ENCODE results near the gene TROAP.
A peak's percentile ranks its signal among the peaks of the same experiment; 100 is the strongest.
"Not testable (repeated sequence)": the region's sequence is repeated elsewhere in the genome, so short reads cannot be mapped to it uniquely, and the experiment has no call there.

Gene TROAP, protein sequence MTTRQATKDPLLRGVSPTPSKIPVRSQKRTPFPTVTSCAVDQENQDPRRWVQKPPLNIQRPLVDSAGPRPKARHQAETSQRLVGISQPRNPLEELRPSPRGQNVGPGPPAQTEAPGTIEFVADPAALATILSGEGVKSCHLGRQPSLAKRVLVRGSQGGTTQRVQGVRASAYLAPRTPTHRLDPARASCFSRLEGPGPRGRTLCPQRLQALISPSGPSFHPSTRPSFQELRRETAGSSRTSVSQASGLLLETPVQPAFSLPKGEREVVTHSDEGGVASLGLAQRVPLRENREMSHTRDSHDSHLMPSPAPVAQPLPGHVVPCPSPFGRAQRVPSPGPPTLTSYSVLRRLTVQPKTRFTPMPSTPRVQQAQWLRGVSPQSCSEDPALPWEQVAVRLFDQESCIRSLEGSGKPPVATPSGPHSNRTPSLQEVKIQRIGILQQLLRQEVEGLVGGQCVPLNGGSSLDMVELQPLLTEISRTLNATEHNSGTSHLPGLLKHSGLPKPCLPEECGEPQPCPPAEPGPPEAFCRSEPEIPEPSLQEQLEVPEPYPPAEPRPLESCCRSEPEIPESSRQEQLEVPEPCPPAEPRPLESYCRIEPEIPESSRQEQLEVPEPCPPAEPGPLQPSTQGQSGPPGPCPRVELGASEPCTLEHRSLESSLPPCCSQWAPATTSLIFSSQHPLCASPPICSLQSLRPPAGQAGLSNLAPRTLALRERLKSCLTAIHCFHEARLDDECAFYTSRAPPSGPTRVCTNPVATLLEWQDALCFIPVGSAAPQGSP

DNA sequence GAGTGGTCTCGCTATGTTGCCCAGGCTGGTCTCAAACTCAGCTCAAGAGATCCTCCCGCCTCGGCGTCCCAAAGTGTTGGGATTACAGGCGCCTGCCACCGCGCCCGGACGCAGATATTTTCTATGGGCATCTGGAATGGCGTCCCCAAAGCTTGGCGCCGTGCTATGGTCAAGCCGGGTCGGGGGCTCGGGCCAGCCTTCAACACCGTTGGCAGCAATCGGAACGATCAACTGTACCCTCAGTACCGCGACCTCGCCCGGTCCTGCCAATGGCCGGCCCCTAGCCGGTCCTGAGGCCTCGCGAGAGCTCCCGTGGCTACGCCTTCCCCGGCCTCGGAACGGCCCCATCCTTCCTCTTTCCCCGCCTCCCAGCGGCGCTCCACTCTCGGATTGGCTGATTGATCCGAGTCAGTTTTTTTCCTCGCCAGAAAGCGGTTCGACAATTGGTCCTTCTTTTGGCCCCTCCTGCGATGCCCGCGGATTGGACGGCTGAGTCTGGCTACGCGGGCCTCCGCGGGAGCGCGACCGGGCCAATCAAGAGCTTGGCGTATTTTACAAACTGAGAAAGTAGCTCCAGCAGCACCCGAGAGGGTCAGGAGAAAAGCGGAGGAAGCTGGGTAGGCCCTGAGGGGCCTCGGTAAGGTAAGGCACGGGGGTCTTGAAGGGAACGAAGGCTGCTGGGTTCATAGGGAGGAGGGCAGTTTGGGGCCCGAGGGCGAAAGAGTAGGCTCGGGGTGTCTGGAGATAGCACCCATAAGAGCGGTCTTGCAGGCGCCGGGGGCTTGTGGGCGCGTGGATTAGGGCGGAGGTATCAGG is at the start of gene TROAP:
Gene TROAP, plus strand, starts transcription at position 548 of the 816 bp plus-strand sequence. CDS start 354 bp downstream, outside the sequence.
- peak; percentile 96 for DNase-seq

DNA sequence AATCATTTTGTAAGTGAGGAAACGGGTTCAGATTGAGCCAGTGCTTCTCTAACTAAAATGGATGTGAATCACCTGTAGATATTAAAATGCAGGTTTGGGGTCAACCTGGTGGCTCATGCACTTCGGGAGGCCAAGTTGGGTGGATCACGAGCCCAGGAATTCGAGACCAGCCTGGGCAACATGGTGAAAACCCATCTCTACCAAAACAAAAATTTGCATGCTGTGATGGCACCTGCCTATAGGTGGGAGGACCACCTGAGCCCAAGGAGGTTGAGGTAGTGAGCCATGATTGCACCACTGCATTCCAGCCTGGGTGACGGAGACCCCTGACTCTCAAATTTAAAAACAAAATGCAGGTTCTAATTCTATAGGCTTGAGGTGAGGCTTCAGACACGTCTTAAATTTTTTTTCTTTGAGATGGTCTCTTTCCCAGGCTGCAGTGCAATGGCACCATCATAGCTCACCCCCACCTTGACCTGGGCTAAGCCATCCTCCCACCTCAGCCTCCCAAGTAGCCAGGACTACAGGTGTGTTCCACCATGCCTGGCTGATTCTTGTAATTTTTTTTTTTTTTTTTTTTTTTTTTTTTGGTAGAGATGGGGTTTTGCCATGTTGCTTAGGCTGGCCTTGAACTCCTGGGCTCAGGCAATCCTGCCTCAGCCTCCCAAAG is 49.2 kb upstream of the TROAP start:
- DNase-seq, result no peak

DNA sequence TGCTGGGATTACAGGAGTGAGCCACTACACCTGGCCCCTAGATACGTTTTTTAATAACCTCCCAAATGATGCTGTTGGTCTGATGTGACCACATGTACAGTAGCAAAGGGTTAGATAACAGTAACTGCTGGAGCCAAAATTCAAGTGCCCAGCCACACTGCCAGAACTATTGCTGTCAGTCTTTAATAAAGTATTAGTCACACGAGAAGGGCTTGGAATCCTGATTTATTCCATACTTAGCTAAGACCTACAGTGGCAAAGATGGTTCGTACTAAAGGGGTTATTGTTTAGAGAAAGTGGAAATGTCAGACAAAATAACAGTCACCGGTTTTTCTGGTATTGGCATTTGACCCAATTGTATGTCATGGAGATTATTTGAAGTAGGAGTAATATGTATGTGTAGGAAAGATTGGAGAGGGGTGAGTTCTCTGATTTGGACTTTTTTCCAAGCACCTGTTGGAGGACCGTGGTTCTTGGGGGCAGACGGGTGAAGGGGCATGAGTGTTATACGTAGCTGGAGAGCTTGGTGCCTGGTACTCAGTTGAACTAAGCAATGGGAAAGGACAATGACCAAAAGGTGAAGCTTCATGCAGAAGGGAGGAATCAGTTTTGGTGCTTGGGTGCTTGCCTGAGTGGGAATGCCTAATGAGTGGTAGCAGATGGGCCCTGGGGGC is 48.5 kb upstream of the TROAP start:
- no peak for DNase-seq

DNA sequence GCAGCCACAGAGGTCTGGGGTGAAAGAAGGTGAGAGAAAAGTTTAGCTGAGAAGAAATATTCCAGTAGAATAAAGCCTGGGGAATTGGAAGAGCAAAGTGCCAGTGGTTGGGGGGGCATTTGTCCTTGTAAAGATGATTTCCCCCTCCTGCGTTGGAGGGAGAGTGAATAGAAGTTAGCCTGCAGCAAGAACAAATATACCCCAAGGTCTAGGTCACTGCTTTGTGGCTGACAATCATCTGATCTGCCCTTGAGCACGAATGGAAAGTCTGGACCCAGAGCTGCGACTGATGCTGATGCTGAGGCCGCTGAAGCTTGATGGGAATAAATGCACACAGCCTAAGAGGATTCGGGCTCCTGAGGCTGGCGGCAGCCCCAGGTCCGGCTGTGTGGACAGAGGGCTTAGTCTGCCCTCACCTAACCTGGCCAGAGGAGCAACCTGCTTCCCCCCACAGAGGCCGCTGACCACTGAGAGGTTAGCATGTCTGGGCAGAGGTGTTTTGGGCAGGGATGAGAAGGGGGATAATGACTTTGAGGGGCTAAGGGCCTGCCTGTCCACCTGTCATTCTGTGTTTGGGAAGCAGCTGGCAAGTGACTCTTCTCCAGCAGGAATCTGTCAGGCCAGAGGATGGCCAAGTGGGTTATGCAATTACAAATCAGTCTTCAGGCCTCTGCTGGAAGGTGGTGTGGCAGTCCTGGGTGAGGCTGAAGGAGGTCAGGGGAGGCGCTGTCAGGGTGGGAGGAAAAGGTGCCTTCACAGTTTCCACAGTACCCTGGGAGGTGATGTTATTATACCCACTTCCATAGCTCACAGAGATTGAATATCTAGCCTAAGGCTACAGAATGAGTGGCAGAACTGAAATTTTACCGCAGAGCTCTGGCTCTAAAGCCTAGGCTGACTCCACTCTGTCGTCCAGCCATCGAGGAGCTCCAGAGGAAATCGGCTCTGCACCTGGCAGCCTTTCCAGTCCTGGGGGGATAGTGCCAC is 46.5 kb upstream of the TROAP start:
- no peak for DNase-seq

DNA sequence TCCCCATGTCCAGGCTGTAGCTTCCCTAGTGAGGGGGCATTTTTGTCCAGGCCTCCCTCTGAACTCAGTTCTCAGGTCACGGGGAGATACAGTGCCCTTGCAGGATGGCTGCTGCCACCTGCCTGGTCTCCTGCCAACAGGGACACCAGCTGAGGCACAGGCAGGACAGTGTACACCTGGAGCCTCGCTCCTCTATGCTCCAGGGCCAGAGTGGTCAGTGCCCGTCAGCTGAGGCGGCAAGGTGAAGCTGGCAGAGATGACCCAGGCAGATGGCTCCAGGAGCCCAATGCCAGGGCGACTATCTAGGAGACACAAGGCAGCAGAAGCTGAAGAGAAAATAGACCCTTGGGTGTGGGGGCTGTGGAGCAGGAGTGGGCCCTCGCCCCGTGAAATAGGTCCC is 45.6 kb upstream of the TROAP start:
- no peak for DNase-seq

DNA sequence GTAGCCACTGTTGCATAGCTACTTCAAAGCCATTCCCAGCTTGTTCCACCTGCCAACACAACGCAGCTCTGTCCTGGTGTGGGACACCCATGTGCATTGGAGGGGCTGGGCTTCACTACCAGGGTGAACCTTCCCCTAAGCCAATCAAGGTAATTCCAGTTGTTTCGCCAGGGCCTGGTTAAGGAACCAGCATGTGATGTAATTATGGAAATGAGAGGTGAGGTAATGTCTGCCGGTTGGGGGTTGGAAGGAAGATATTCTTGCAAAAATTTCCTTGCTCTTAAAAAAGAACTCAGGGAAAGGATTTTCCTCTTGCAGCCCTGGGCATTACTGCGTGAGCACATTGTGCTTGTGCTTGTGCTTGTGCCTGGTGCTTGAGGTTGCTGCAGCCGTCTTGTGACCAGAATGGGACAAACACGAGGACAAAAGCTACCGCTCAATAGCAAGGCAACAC is 43.3 kb upstream of the TROAP start:
- DNase-seq, result no peak

DNA sequence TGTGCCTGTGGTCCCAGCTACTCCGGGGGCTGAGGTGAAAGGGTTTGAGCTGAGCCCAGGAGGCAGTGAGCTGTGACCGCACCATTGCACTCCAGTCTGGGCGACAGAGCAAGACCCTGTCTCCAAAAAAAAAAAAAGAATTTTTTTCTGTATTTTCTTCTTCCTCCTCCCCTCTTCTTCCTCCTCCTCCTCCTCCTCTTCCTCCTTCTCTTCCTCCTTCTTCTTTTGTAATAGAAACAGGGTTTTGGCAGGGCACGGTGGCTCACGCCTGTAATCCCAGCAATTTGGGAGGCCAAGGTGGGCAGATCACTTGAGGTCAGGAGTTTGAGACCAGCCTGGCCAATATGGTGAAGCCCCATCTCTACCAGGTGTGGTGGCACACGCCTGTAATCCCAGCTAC is 42.5 kb upstream of the TROAP start:
- DNase-seq, result not testable (repeated sequence)

DNA sequence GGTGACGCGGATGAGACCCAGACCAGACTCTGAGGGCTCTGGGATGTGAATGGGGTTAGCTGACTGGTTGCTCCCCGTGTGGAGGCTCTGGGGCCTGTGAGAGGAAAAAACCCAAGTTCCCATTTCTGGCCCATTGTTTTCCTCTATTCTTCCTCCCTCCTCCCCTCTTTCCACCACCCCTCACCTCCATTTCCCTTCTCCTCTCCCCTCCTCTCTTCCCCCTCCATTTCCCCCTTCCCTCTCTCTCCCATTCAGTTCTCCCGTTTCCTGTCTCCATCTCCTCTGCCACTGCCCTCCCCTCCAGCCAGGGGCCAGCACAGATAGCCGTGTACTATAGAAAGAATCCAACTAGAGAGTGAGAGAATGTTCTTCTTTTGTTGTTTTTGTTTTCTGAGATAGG is 40.8 kb upstream of the TROAP start:
- DNase-seq, result no peak

DNA sequence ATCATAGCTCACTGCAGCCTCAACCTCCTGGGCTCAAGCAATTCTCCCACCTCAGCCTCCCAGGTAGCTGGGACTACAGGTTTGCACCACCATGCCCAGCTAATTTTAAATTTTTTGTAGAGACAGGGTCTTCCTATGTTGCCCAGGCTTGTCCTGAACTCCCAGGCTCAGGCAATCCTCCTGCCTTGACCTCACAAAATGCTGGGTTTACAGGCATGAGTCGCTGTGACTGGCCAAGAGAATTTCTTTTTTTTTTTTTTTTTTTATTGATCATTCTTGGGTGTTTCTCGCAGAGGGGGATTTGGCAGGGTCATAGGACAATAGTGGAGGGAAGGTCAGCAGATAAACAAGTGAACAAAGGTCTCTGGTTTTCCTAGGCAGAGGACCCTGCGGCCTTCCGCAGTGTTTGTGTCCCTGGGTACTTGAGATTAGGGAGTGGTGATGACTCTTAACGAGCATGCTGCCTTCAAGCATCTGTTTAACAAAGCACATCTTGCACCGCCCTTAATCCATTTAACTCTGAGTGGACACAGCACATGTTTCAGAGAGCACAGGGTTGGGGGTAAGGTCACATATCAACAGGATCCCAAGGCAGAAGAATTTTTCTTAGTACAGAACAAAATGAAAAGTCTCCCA is 40.2 kb upstream of the TROAP start:
- DNase-seq, result not testable (repeated sequence)

DNA sequence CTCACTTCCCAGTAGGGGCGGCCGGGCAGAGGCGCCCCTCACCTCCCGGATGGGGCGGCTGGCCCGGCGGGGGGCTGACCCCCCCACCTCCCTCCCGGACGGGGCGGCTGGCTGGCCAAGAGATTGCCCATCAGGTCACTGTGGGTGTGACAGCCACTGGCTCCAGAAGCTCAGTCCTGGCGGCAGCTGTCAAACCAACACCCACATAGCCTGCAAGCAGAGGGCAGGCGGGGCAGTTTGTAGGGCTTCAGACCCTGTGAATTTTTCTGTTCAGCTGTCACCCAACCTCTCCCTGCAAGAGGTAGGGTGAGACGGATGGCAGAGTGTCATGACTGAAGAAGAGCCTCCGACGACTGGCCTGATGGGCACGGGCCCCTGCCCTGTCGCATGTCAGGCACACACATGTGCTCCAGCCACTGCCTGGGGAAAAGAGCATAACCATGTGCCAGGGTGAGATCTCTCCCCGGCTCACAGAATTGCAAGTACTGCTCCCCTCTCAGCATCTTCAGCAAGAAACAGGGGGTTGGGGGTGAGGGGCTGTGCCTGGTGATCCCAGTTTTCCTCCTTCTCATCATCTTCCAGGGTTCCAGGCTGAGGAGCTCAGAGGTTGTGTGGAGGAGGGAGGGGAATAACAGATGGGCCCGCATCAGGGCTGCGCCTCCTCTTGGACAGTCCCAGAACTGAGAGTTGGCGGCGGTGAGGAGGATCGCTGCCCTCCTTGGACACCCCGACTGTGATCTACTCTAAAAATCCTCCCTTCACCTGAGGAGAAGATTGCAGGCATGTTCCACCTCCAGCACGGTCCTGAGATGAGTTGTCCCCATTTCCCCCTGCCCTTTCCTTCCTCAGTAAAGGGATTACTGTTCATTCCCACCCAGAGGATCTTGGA is 39.3 kb upstream of the TROAP start:
- DNase-seq, result no peak

DNA sequence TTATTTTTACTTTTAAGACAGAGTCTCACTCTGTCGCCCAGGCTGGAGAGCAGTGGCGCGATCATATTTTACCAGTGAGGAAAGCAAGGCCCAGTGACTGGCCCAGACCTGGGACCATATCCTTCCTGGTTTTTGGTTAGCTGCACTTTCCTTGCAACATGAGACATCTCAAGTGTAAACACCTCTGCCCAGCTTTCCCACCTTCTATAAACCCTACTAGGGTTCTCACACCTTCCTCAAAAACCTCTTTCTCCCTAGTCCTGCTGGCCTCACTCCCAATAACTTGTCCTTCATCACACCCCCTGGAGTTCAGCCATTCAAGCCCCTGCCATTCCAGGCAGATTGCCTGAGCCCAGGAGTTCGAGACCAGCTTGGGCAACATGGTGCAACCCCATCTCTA is 38.4 kb upstream of the TROAP start:
- DNase-seq, result no peak

DNA sequence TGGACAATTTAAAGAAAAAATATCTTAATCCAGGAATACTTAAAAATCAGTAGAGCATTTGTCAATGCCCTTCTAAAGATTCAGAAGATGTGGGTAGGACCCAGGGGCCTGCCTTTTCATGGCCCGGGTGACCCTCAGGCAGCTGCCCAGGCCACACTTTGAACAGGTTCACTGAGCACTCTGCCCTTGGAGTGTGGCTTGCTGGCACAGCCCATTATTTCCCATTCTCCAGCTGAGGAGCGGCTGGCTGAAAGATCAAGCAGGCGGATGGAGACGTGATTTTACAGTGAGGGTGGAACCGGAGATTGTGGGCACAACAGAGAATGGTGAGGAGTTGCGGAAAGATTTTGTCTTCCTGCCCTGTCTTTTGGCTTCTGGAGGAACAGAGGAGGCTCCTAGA is 35.2 kb upstream of the TROAP start:
- no peak for DNase-seq

DNA sequence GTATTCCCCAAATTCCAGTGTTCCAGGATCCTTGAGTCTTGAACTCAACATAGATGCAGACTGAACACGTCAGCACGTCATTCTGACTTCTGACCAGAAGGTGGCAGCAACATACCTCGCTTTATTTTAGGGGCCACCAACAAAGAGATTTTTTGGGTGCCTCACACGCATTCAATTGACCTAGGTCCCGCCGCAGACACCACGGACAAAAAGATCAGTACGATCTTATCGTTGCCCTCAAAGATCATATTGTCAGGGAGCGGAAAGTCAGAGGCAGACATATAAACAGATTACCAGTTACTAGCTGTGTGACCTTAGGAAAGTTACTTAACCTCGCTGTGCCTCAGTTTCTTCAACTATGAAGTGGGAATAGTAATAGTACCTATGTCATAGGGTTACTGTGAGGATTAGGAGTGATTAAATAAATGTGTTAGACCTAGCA is 34.6 kb upstream of the TROAP start:
- peak; percentile 52 for DNase-seq

DNA sequence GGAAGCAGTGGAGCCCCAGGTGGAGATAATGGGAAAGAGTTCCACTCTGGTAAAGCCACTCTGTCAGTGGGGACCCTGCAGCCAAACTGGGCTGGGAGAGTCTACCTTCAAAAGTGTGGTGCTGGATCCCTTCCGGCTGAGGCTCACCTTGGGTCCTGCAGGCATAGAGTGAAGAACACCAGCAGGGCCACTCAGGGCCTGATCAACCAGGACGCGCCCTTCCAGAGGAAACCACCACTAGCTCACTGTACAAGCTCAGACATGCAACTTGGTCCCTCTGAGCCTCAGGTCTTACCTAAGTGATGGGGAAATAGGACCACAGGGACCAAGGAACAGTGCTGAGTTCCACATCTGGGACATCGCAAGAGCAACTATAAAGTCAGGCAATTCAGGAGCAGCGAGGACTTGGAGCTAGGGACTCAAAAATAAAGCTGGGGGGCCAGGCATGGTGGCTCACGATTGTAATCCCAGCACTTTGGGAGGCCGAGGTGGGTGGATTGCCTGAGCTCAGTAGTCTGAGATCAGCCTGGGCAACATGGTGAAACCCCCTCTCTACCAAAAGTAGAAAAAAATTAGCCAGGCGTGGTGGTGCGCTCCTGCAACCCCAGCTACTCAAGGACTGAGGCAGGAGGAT is 34.0 kb upstream of the TROAP start:
- no peak for DNase-seq

DNA sequence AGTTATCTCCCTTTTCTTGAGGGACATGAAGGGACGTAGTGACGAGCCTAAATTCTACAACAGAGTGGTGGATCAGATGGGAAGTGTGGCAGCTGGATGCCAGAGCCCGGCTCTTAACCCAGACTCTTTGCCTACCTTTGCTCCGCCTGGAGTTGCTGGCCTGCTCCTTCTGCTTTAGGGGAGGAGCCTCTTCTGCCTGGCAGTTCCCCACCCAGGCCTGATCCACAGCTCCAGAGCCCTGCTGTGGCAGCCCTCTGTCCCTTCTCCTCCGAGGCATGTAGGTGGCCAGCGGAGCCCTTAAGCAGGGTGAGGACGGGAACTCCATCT is 30.4 kb upstream of the TROAP start:
- no peak for DNase-seq

DNA sequence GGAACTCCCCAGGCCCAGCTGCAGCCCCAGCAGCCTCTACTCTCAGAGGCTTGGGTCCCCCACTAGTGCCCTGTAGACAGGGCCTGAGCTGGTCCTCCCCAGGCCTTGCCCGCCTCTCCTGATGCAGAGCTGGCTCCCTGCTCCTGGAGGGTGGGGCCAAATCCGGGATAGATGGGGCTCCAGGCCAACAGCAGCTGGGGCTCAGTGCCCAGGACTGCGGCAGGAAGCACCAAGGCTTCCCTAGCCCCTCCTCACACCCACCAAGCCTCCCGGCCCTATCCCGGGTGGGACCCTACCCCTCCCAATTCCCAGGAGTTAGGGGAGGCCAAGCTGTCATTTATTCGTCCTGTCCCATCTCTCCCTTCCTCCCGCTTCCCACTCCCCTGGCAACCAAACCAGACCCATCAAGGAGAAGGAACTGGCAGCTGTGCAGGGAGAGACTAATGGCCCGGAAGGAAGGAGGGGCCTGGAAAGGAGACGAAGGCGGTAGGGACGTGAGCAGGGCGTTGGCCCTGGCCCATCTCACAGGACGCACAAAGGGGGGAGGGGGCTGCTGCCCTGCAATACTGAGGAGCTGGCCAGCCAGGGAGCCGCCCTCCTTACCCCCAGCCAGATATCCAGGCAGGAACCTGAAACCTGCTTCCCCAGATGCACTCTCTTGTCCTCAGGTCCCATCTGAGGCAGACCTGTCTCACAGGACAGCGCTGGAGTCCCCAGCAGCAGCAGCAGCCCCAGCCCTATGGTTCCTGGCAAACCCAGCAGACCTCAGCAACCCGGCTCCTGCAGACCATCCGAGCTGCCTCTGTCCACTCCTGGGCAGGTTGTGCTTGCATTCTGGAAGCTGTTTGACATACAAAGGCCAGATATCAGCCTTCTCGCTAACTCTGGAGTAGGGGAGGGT is 29.7 kb upstream of the TROAP start:
- no peak for DNase-seq

DNA sequence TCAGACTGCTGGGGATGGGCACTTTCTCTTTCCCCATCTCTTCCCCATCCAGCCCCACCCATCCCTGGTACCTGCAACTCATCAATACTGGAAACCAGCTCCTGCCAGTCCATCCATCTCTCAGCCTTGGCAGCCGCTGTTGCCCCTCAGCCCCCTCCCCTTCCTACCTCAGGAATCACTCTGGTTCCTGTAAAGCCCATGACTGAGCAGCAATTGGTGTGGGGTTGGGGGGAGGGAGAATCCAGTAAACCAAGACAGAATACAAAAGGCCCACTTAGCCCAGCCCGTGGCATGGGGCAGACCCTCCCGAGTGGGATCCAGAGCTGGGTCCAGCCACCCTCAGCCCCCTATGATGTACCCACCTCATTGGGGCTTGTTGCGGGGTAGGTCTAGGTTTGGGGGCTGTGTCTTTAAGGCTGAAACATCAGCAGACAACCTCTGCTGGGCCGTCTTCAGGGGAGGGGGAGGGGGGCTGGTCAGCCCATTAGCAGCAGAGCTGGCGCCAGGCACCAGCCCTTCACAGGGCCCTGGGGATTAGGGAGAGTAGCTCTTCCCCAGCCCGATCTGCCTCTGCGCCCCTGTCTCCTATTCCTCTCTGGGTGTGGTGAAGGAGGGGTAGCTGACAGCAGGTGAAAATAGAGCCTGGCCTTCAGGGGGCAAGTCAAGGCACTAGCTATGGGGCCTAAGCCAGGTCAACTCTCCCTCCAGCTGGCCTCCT is 28.8 kb upstream of the TROAP start:
- DNase-seq, result no peak
